SK-N-DZ (cell line): ENCODE results near the gene TFAP2E.

ENCODE experiments used
- DNase-seq: peaks from one replicate; pipeline ENCODE4 v3.0.0-alpha.2; 2015; ENCODE audit warnings: low spot score

TFAP2E gene

DNA sequence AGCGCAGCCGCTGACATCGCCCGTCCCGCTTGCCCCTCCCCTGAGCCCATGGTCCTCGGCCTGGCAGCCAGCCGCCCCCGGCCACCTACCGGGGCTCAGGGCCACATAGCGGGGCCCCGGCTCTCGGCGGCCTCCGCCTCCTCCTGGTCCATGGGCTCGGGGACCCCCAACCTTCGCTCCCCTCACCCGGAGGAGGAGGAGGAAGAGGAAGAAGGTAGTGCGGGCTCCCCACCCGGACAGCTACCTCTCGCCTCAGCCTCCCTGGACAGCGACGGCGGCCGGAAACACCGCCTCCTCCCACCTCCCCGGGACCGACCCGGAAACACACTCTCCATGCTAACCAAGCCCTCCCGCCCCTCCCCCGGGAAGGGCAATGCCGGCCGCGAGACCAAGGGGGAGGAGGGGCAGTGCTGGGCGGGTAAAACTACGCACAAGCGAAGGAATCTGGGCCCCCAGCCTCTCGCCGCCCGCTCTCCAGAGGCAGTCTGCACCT is 15.9 kb upstream of the TFAP2E start, which contains the start of gene KIAA0319L:
TSS of gene KIAA0319L (minus strand) at position 286 of the 493 bp plus-strand sequence. CDS start 2,912 bp downstream, outside the sequence.
- DNase-seq = peak; percentile 87

- peak; percentile 95 for DNase-seq
Observed at GRCh38 chr1:35557611-35558373, 15.3 kb upstream of the TFAP2E start, which contains the start of gene NCDN. TSS of gene NCDN (plus strand) at chr1:35557799. CDS start at chr1:35558191, 392 bp downstream.

GRCh38 chr1:35558374-35559316 is 14.5 kb upstream of the TFAP2E start:
- peak; percentile 44 for DNase-seq

GRCh38 chr1:35559317-35559944 is 13.7 kb upstream of the TFAP2E start:
- no peak for DNase-seq

DNA sequence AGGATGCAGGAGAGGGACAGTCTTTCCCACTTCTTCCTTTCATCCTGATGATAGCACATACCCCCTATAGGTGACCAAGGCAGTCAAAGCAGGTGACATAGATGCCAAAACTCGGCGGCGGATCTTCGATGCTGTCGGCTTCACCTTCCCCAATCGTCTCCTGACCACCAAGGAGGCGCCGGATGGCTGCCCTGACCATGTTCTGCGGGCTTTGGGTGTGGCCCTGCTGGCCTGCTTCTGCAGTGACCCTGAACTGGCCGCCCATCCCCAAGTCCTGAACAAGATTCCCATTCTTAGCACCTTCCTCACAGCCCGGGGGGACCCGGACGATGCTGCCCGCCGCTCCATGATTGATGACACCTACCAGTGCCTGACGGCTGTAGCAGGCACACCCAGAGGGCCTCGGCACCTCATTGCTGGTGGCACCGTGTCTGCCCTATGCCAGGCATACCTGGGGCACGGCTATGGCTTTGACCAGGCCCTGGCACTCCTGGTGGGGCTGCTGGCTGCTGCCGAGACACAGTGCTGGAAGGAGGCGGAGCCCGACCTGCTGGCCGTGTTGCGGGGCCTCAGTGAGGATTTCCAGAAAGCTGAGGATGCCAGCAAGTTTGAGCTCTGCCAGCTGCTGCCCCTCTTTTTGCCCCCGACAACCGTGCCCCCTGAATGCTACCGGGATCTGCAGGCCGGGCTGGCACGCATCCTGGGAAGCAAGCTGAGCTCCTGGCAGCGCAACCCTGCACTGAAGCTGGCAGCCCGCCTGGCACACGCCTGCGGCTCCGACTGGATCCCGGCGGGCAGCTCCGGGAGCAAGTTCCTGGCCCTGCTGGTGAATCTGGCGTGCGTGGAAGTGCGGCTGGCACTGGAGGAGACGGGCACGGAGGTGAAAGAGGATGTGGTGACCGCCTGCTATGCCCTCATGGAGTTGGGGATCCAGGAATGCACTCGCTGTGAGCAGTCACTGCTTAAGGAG is 12.6 kb upstream of the TFAP2E start:
- no peak for DNase-seq

GRCh38 chr1:35561297-35561971 is 11.7 kb upstream of the TFAP2E start:
- DNase-seq = no peak

GRCh38 chr1:35561972-35562680 is 11.0 kb upstream of the TFAP2E start:
- no peak for DNase-seq

DNA sequence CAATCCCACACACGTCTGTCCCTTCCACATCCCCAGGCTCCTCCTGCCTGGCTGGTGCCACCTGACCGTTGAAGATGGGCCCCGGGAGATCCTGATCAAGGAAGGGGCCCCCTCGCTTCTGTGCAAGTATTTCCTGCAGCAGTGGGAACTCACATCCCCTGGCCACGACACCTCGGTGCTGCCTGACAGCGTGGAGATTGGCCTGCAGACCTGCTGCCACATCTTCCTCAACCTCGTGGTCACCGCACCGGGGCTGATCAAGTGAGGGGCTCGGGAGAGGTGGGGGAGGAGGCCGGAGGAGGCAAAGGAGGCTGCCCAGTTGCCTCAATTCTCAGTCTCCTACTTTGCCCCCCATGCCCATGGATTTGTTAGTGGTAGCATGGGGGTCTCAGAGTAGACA is 9.9 kb upstream of the TFAP2E start:
- DNase-seq = no peak

- peak; percentile 72 for DNase-seq
Observed at GRCh38 chr1:35564037-35564883, 8.9 kb upstream of the TFAP2E start.

DNA sequence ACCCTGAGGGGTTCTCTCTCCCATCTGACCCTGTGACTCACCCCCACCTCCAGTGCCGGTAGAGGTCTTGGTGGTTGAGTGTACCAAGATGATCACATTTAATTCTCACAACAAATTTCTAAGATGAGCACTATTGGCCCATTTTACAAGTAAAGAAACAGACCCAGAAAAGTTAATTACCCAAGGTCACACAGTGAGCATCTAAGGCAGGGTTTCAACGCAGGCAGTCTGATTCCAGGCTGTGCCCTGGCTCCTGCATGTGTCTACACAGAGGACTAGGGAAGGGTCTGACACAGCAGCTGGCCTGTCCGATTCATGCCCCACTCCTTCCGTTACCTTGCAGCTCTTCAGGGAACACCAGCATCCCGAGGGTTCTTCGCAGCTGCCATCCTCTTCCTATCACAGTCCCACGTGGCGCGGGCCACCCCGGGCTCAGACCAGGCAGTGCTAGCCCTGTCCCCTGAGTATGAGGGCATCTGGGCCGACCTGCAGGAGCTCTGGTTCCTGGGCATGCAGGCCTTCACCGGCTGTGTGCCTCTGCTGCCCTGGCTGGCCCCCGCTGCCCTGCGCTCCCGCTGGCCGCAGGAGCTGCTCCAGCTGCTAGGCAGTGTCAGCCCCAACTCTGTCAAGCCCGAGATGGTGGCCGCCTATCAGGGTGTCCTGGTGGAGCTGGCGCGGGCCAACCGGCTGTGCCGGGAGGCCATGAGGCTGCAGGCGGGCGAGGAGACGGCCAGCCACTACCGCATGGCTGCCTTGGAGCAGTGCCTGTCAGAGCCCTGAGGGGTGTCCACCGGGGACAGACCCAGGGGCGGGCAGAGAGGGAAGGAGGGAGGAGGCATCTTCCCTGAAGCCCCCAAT is 8.0 kb upstream of the TFAP2E start:
- no peak for DNase-seq

DNA sequence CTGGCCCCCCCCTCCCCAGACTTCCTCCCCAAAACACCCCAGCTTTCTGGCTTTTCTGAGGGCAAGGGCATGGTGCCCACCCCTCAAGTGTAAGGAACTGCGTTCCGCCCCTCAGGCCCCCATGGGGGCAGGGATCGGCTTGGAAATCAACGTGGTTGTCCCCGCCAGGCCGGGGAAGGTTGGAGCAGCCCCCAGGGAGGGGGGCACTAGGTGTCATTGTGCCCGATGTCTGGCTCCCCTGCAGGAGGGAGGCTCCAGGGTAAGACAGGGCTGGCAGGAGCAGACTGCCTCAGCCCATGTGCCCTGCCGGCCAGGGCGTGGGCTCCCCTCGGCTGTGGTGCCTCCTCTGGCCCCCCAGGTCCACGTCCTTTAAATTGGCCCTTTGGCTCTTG is 7.4 kb upstream of the TFAP2E start:
- no peak for DNase-seq

- DNase-seq = no peak
Observed at GRCh38 chr1:35567947-35568558, 5.1 kb upstream of the TFAP2E start.

- peak; percentile 69 for DNase-seq
Observed at GRCh38 chr1:35568975-35569395, 4.1 kb upstream of the TFAP2E start.

DNA sequence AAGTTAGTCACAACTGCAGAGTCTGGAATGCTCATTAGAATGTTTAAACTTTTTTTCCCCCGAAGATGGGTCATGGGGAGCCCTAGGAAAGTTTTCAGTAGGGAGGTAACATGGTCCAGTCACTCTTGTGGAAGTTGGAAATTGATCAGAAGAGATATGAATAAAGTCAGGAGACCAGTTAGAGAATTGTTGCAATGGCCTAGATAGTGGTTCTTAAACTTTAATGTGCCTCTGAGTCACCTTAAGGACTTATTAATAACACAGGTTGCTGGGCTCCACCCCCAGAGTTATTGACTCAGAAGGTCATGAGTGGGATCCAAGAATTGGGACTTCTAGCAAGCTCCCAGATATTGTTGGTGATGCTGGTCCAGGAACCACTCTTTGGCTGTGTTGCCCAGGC is 3.2 kb upstream of the TFAP2E start:
- no peak for DNase-seq

GRCh38 chr1:35570589-35571137 is 2.5 kb upstream of the TFAP2E start:
- DNase-seq = peak; percentile 47

GRCh38 chr1:35571263-35571662 is 1.9 kb upstream of the TFAP2E start:
- no peak for DNase-seq

DNA sequence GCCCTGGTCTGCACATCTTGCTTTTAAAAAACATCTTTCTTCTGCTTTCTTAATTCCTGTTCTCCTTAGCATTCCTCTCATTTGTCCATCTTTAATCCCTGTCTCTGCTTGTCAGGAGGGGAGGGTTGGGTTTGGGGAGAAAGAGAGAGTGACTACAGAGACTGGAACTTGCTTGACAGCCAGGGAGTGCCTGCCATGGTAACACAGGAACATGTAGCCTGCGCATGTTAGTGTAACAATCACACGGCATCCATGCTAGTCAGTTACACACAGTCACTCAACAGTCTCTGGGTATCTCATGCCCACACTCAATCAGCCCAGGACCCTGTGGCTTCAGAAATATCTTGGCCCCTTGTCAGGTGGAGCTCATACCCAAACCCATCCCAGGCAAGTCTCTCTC is 818 bp upstream of the TFAP2E start:
- no peak for DNase-seq
